ENCODE measurements around the gene CCT3.

DNA sequence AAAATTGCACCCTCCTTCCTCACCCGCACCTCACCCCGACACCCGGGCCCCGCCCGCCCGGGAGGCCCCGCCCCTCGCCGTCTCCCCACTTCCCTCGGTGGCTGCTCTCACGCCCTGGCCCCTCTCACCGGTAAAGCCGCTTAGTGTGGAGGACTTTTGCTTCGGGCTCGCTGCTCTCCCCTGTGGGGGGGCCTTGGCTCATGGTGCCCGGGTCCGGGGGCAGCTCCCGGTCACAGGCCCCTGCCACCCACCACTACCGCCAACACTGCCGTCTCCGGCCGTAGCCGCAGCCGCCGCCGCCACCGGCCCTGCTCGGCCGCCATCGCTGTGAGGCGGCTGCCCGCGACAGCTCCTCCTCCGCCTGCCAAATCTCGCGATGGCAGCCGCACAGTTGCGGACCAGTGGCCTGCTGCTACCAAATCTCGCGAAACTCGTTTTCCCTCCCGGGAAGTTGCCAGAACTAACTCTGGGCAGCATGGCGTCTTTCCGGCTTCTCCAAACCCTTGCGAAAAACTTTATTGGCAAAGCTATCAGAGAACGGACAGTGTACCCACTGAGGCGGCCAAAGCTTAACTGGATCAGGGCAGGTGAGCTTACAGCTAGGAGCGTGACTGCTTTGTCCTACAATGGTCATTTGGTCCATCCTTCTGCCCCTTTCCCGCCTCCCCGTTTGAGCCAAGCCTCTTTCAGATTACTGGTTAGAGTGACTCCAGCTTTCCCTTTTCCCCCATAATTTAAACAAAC lies 55.4 kb downstream of the CCT3 start, which contains the start of gene SMG5:
- TF ChIP-seq, protein P1, sequence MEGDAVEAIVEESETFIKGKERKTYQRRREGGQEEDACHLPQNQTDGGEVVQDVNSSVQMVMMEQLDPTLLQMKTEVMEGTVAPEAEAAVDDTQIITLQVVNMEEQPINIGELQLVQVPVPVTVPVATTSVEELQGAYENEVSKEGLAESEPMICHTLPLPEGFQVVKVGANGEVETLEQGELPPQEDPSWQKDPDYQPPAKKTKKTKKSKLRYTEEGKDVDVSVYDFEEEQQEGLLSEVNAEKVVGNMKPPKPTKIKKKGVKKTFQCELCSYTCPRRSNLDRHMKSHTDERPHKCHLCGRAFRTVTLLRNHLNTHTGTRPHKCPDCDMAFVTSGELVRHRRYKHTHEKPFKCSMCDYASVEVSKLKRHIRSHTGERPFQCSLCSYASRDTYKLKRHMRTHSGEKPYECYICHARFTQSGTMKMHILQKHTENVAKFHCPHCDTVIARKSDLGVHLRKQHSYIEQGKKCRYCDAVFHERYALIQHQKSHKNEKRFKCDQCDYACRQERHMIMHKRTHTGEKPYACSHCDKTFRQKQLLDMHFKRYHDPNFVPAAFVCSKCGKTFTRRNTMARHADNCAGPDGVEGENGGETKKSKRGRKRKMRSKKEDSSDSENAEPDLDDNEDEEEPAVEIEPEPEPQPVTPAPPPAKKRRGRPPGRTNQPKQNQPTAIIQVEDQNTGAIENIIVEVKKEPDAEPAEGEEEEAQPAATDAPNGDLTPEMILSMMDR (IDR thresholded peaks at IDR 0.05; ENCODE audit: low read depth, low read length, poor library complexity, severe bottlenecking) = no peak
- TF ChIP-seq EZH2phosphoT487 (IDR thresholded peaks at IDR 0.05; ENCODE audit: borderline replicate concordance, low read length) = no peak
